ENCODE measurements around the gene RELB.
A peak's percentile ranks its signal among the peaks of the same experiment; 100 is the strongest.

The RELB gene

GRCh38 chr19:45040059-45040771 is 39.0 kb downstream of the RELB start:
- Mint-ChIP-seq H3K27me3 (no peaks in the 10 kb centered on the region), H3K9me3 (no peaks in the 10 kb centered on the region), H3K27ac (peak overlapping the region; percentile 97 to 98), H3K4me3 (peak overlapping the region; percentile 93 to 96), H3K4me1 (ENCODE audit: low read depth in 2 of 2) (peaks cover 25 to 28% of the 10 kb centered on the region in 2 donors), H3K36me3 (ENCODE audit: insufficient read depth) (peaks cover 73% of the 10 kb centered on the region)
- DNase-seq (no peak), ATAC-seq (replicated peaks) (no peak)

- H3K9me3 Mint-ChIP-seq: no peaks in the 10 kb centered on the region
- DNase-seq: no peak
- H3K27me3 Mint-ChIP-seq: no peaks in the 10 kb centered on the region
- peaks cover 70% of the 10 kb centered on the region for H3K36me3 Mint-ChIP-seq (ENCODE audit: insufficient read depth)
- no peak for ATAC-seq (replicated peaks)
- H3K4me3 Mint-ChIP-seq: peak overlapping the region; percentile 63 to 93
- H3K27ac Mint-ChIP-seq: peak overlapping the region in 1 of 2 donors; percentile 97
- H3K4me1 Mint-ChIP-seq (ENCODE audit: low read depth in 2 of 2): peaks cover 34% of the 10 kb centered on the region in 2 donors
Measured at GRCh38 chr19:45041125-45041524, 39.9 kb downstream of the RELB start.

- Mint-ChIP-seq H3K9me3 (no peaks in the 10 kb centered on the region), H3K27ac (peak overlapping the region; percentile 19 to 51), H3K4me1 (ENCODE audit: low read depth in 2 of 2) (peaks cover 41 to 44% of the 10 kb centered on the region in 2 donors), H3K27me3 (no peaks in the 10 kb centered on the region), H3K36me3 (ENCODE audit: insufficient read depth) (peaks cover 51% of the 10 kb centered on the region), H3K4me3 (no peak overlapping the region)
- DNase-seq (no peak), ATAC-seq (replicated peaks) (no peak)
Measured at GRCh38 chr19:45045671-45046353, 44.5 kb downstream of the RELB start.

GRCh38 chr19:45046355-45046754 is 45.1 kb downstream of the RELB start:
- H3K4me1 Mint-ChIP-seq (ENCODE audit: low read depth in 2 of 2): peaks cover 39 to 42% of the 10 kb centered on the region in 2 donors

GRCh38 chr19:45047188-45047797 is 46.0 kb downstream of the RELB start:
- peaks cover 34 to 38% of the 10 kb centered on the region in 2 donors for H3K4me1 Mint-ChIP-seq (ENCODE audit: low read depth in 2 of 2)
- DNase-seq: no peak
- H3K36me3 Mint-ChIP-seq (ENCODE audit: insufficient read depth): peaks cover 41% of the 10 kb centered on the region
- H3K9me3 Mint-ChIP-seq: no peaks in the 10 kb centered on the region
- peak; percentile 45 for ATAC-seq (replicated peaks)
- peak overlapping the region; percentile 84 to 86 for H3K27ac Mint-ChIP-seq
- no peak overlapping the region for H3K4me3 Mint-ChIP-seq
- no peaks in the 10 kb centered on the region for H3K27me3 Mint-ChIP-seq

More at GRCh38 chr19:45046355-45046754, 45.1 kb downstream of the RELB start:
- H3K27me3 Mint-ChIP-seq: no peaks in the 10 kb centered on the region
- H3K36me3 Mint-ChIP-seq (ENCODE audit: insufficient read depth): peaks cover 47% of the 10 kb centered on the region
- no peak for ATAC-seq (replicated peaks)
- H3K27ac Mint-ChIP-seq: peak overlapping the region; percentile 84 to 86
- H3K4me3 Mint-ChIP-seq: no peak overlapping the region
- DNase-seq: no peak
- H3K9me3 Mint-ChIP-seq: no peaks in the 10 kb centered on the region

- H3K4me1 Mint-ChIP-seq (ENCODE audit: low read depth in 2 of 2): peaks cover 34 to 38% of the 10 kb centered on the region in 2 donors
- no peaks in the 10 kb centered on the region for H3K9me3 Mint-ChIP-seq
- H3K27ac Mint-ChIP-seq: peak overlapping the region; percentile 41 to 82
- H3K36me3 Mint-ChIP-seq (ENCODE audit: insufficient read depth): peaks cover 41% of the 10 kb centered on the region
- ATAC-seq (replicated peaks) (no peak), DNase-seq (no peak)
- no peak overlapping the region for H3K4me3 Mint-ChIP-seq
- H3K27me3 Mint-ChIP-seq: no peaks in the 10 kb centered on the region
Measured at GRCh38 chr19:45049073-45049736, 47.9 kb downstream of the RELB start.

GRCh38 chr19:45050036-45050435 is 48.8 kb downstream of the RELB start:
- Mint-ChIP-seq H3K4me3 (no peak overlapping the region), H3K9me3 (no peaks in the 10 kb centered on the region), H3K4me1 (ENCODE audit: low read depth in 2 of 2) (peaks cover 32 to 38% of the 10 kb centered on the region in 2 donors), H3K27ac (peak overlapping the region; percentile 41 to 82), H3K27me3 (no peaks in the 10 kb centered on the region), H3K36me3 (ENCODE audit: insufficient read depth) (peaks cover 42% of the 10 kb centered on the region)
- ATAC-seq (replicated peaks): no peak
- DNase-seq: no peak

- Mint-ChIP-seq H3K4me3 (no peak overlapping the region), H3K4me1 (ENCODE audit: low read depth in 2 of 2) (peaks cover 20% of the 10 kb centered on the region in 2 donors), H3K9me3 (no peaks in the 10 kb centered on the region), H3K36me3 (ENCODE audit: insufficient read depth) (peaks cover 39% of the 10 kb centered on the region), H3K27ac (peak overlapping the region in 1 of 2 donors; percentile 31), H3K27me3 (no peaks in the 10 kb centered on the region)
- ATAC-seq (replicated peaks) (peak; percentile 66), DNase-seq (no peak)
Measured at GRCh38 chr19:45051929-45052579, 50.8 kb downstream of the RELB start.

- H3K4me3 Mint-ChIP-seq: no peak overlapping the region
- peaks cover 16 to 22% of the 10 kb centered on the region in 2 donors for H3K4me1 Mint-ChIP-seq (ENCODE audit: low read depth in 2 of 2)
- H3K27me3 Mint-ChIP-seq: no peaks in the 10 kb centered on the region
- H3K27ac Mint-ChIP-seq: no peak overlapping the region
- H3K36me3 Mint-ChIP-seq (ENCODE audit: insufficient read depth): peaks cover 71% of the 10 kb centered on the region
- no peaks in the 10 kb centered on the region for H3K9me3 Mint-ChIP-seq
- ATAC-seq (replicated peaks): no peak
- no peak for DNase-seq
Measured at GRCh38 chr19:45056831-45057230, 55.6 kb downstream of the RELB start.

GRCh38 chr19:45057444-45057843 is 56.2 kb downstream of the RELB start:
- no peaks in the 10 kb centered on the region for H3K27me3 Mint-ChIP-seq
- no peak for DNase-seq
- H3K4me3 Mint-ChIP-seq: no peak overlapping the region
- H3K36me3 Mint-ChIP-seq (ENCODE audit: insufficient read depth): peaks cover 77% of the 10 kb centered on the region
- peaks cover 12 to 19% of the 10 kb centered on the region in 2 donors for H3K4me1 Mint-ChIP-seq (ENCODE audit: low read depth in 2 of 2)
- no peaks in the 10 kb centered on the region for H3K9me3 Mint-ChIP-seq
- no peak overlapping the region for H3K27ac Mint-ChIP-seq
- no peak for ATAC-seq (replicated peaks)

- Mint-ChIP-seq H3K27me3 (no peaks in the 10 kb centered on the region), H3K36me3 (ENCODE audit: insufficient read depth) (peaks cover 79% of the 10 kb centered on the region), H3K27ac (peak overlapping the region; percentile 75 to 92), H3K4me1 (ENCODE audit: low read depth in 2 of 2) (peaks cover 12 to 19% of the 10 kb centered on the region in 2 donors), H3K4me3 (no peak overlapping the region), H3K9me3 (no peaks in the 10 kb centered on the region)
- no peak for DNase-seq
- ATAC-seq (replicated peaks): no peak
Measured at GRCh38 chr19:45058622-45059159, 57.4 kb downstream of the RELB start.

- Mint-ChIP-seq H3K27me3 (no peaks in the 10 kb centered on the region), H3K4me3 (peak overlapping the region in 1 of 2 donors; percentile 7), H3K4me1 (ENCODE audit: low read depth in 2 of 2) (peaks cover 12 to 19% of the 10 kb centered on the region in 2 donors), H3K36me3 (ENCODE audit: insufficient read depth) (peaks cover 74% of the 10 kb centered on the region), H3K9me3 (no peaks in the 10 kb centered on the region), H3K27ac (peak overlapping the region; percentile 75 to 92)
- DNase-seq (peak; percentile 85 to 88 (median 88)), ATAC-seq (replicated peaks) (peak; percentile 96)
Measured at GRCh38 chr19:45059258-45059965, 58.1 kb downstream of the RELB start.

Data from effector memory CD8-positive, alpha-beta T cell (primary cell).